ENCODE results near the gene STUM. TPM values are rescaled to one million over a fixed set of nuclear protein-coding genes. Genes with fewer than 3 reads are reported as not detected.

STUM gene
- total and polyA plus RNA-seq, 10 of the 15 experiments (the other 5 are each of a cell fraction or from before 2014, with no cell fraction given) = under 0.01 to 0.15 (median 0.09) TPM; not detected in 5

DNA sequence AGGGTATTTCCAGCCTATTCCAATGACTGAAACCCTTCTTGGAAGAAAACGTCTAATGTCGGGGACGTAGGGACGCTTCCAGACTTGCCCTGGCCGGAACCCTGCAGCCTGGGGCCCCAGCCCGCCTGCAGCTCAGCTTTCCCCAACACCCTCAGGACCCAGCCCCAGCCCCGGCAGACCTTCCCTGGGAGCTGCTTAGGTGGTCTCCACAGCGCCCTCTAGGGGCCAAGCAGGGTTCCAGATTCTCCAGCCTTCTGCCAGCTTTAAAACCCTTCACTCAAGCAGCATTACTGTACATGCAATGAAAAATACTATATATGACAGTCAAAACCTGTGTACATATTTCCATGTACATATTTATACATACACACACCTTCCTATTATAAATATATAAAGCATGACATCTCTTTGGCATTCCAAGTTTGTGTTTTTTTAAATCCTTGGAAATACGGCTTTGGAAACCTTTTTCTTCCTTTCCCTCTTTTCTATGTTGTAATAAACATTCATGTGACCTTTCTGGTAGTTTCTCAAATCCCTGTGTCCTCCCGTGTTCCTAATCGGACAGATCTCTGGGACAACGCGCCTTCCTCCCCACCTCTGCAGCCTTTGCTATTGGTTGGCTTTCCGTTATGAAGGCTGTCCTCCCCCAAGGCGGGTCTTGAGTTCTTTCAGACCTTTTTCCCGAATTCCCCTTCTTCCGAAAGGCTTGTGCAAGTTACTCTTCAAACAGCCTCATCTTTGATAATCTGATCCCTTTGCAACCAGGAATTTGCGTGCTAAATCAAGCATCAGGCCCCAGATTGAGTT is 60.3 kb downstream of the STUM start:
- Histone ChIP-seq H3K9me3 (replicated peaks; ENCODE audit: control insufficient read depth, insufficient read depth, low read length) (no peaks in the 10 kb centered on the region), H3K4me1 (ENCODE audit: control insufficient read depth, insufficient read depth, low read length) (no peaks in the 10 kb centered on the region), H3K27me3 (replicated peaks in 1 of 2; ENCODE audit: control insufficient read depth in 2 of 2, insufficient read depth in 2 of 2, low read length in 1 of 2) (peaks cover 0 to 1% of the 10 kb centered on the region in 2 experiments; a peak in 3 of 4 replicates), H4K20me1 (ENCODE audit: control insufficient read depth, insufficient read depth) (no peaks in the 10 kb centered on the region), H3K27ac (ENCODE audit: control insufficient read depth, insufficient read depth) (no peak overlapping the region), H3K36me3 (ENCODE audit: control insufficient read depth in 2 of 2, insufficient read depth in 2 of 2, low read length in 1 of 2) (no peaks in the 10 kb centered on the region), H3K9ac (ENCODE audit: control insufficient read depth, insufficient read depth, low read length) (no peak overlapping the region), H3K4me2 (ENCODE audit: control insufficient read depth, insufficient read depth) (no peak overlapping the region), H2AFZ (ENCODE audit: control insufficient read depth, low read depth, low read length) (no peak overlapping the region), H3K4me3 (no peak overlapping the region), H3K79me2 (ENCODE audit: control insufficient read depth, insufficient read depth, low read length) (no peaks in the 10 kb centered on the region)
- FAIRE-seq (peak; percentile 7), ATAC-seq (peak; percentile 96), DNase-seq (ENCODE audit: low read depth, low spot score) (no peak)
- SMC1A ChIA-PET (ENCODE audit: uncharacterized antibody, unreplicated experiment) = interaction anchor here (1.0 to 2.2 kb wide), 4 partner anchors 62 to 464 kb away, joined by 3 to 8 read pairs (median 3); no protein-coding TSS in a partner anchor
- in situ Hi-C loops (cut with MboI) = no loop called here
- RAD21 ChIA-PET (ENCODE audit: unreplicated experiment) = interaction anchor here (1.0 to 1.4 kb wide), 5 partner anchors 61 to 276 kb away, joined by 3 to 11 read pairs (median 4); partner anchors contain the start of genes PARP1 and STUM
- TF ChIP-seq CTCF (IDR thresholded peaks at IDR 0.05 in 2 of 3, conservative IDR thresholded peaks at IDR 0.05 in 1 of 3; ENCODE audit: control insufficient read depth in 2 of 3, extremely low read depth in 1 of 3, insufficient read depth in 1 of 3, low read depth in 3 of 3, low read length in 3 of 3) (peak; percentile 71 to 88 (median 84)), FOXK2 (IDR thresholded peaks at IDR 0.05) (no peak), YY1 (IDR thresholded peaks at IDR 0.05; ENCODE audit: low read depth, low read length) (0 out of 2 replicates have a peak, but pooled peaks have one; percentile 25), RAD21 (IDR thresholded peaks at IDR 0.05; ENCODE audit: insufficient read depth, low read depth, low read length) (peak; percentile 66), SMC3 (IDR thresholded peaks at IDR 0.05; ENCODE audit: borderline replicate concordance, low read length) (peak; percentile 52)
- no TSS peak for BruUV-seq (replicated peaks)
- POLR2A ChIA-PET = no interaction called here
- intact Hi-C loops (cut with micrococcal nuclease; ENCODE audit: unreplicated experiment) = loop anchor here (1.0 to 10.0 kb wide), 3 partner anchors 62 to 484 kb away; partner anchors contain the start of gene STUM
- CTCF ChIA-PET = interaction anchor here (0.7 to 2.2 kb wide), 20 partner anchors 9 to 585 kb away, joined by 3 to 15 read pairs (median 4); no protein-coding TSS in a partner anchor
- WGBS (ENCODE audit: insufficient coverage, insufficient replicate concordance, low lambda C conversion rate, missing lambda C conversion rate) = 32% methylated on average over 18 of the region's 18 CpGs
